Spleen (tissue), 7 donors: ENCODE measurements around the gene SNX10.

Source experiments
- POLR2A ChIP-seq, 3 donors: fragments of 450-650 bp; IDR thresholded peaks; one replicate each; pipeline ENCODE4 v1.5.1; 2017; ENCODE audit warnings: antibody characterized with exemption in 3 of 3, mild to moderate bottlenecking in 1 of 3
- TF ChIP-seq, protein P1 (sequence below), 11 experiments: fragments of 200-600 bp in 7 of 11; fragments of 450-650 bp in 4 of 11; sonication (generic) in 4 of 11; IDR thresholded peaks in 8 of 11; conservative IDR thresholded peaks in 3 of 11; 1 replicate in 7 of 11; 2 replicates in 4 of 11; pipeline versions ENCODE4 v1.4.0 to v1.8.0; 2016 to 2021; ENCODE audit warnings: antibody characterized with exemption in 11 of 11, inconsistent platforms in 4 of 11, mild to moderate bottlenecking in 1 of 11
- donor health status: DM: no; HTN: no; CAD: no; lungs with moderate emphysema.
- donor health status: DM: no; HTN: no; CAD: no.
- donor health status: DM: no; HTN: no; CAD: no.

DNA sequence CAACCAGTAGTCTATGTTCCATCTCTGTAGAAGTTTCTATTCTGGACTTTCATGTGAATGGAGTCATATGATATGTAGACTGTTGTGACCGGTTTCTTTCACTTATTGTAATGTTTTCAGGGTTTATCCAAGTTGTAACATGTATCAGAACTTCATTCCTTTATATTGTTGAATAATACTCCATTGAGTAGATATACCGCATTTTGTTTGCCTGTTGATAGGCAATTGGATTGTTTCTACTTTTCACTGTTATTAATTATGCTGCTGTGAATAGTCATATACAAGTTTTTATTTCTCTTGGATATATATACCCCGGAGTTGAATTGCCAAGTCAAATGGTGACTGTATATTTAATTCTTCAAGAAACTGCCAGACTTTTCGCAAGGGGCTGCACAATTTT is 40.1 kb downstream of the SNX10 start:
- TF ChIP-seq, protein P1, sequence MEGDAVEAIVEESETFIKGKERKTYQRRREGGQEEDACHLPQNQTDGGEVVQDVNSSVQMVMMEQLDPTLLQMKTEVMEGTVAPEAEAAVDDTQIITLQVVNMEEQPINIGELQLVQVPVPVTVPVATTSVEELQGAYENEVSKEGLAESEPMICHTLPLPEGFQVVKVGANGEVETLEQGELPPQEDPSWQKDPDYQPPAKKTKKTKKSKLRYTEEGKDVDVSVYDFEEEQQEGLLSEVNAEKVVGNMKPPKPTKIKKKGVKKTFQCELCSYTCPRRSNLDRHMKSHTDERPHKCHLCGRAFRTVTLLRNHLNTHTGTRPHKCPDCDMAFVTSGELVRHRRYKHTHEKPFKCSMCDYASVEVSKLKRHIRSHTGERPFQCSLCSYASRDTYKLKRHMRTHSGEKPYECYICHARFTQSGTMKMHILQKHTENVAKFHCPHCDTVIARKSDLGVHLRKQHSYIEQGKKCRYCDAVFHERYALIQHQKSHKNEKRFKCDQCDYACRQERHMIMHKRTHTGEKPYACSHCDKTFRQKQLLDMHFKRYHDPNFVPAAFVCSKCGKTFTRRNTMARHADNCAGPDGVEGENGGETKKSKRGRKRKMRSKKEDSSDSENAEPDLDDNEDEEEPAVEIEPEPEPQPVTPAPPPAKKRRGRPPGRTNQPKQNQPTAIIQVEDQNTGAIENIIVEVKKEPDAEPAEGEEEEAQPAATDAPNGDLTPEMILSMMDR (IDR thresholded peaks at IDR 0.05 in 8 of 11, conservative IDR thresholded peaks at IDR 0.05 in 3 of 11) = no peak
- no peak for TF ChIP-seq POLR2A (IDR thresholded peaks at IDR 0.05)
